AG04449 (cell line): ENCODE measurements around the gene JUND.

Source experiments
- CTCF ChIA-PET: fragments of 350-600 bp; formaldehyde crosslinking; extraction: SDS; loops from one replicate; lab custom pipeline; 2021; ENCODE audit warnings: antibody characterized with exemption; lab: Yijun Ruan, JAX
- POLR2A ChIA-PET: fragments of 400-600, 350-600 bp; formaldehyde crosslinking; extraction: SDS; loops from one replicate; lab custom pipeline; 2020; ENCODE audit warnings: antibody characterized with exemption, inconsistent platforms; lab: Yijun Ruan, JAX
- DNase-seq: peaks from one replicate; pipeline ENCODE4 v3.0.0-alpha.2; 2010; ENCODE audit warnings: low read depth, low spot score
- H3K4me3 ChIP-seq: 2 replicates; pipeline ENCODE4 v1.5.1; 2011; ENCODE audit warnings: low read depth, mild to moderate bottlenecking, control low read depth, low read length
- TF ChIP-seq, protein P1 (sequence below): IDR thresholded peaks from one replicate; pipeline ENCODE4 v1.5.1; 2011; ENCODE audit warnings: mild to moderate bottlenecking, moderate library complexity, low read length, control low read depth, inconsistent platforms; ENCODE audit not compliant: insufficient read depth; ENCODE audit errors: missing control alignments

JUND gene

DNA sequence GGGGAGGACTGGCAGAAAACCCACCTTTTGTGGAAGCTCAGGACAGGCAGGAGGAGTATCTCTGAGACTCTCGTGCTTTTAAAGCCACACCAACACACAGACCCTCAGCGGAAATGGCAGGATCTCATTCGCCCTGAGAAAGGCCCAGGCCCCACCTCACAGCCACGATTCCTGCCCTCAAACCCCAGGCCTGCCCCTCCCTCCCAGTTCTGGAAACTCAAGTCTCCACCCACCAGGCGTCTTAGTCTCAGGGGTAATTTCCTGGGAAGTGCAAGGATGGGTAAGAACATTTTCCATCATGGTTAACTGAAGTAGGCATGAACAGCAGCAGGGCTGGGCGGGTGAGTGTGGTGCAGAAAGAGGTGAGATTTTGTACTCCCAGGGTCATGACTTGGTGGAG lies 47.2 kb downstream of the JUND start:
- ChIA-PET CTCF (interaction anchor here (2.9 kb wide), 1 partner anchor 19 kb away, joined by 17 read pairs; no protein-coding TSS in a partner anchor), POLR2A (no interaction called here)
- DNase-seq = no peak
- TF ChIP-seq, protein P1, sequence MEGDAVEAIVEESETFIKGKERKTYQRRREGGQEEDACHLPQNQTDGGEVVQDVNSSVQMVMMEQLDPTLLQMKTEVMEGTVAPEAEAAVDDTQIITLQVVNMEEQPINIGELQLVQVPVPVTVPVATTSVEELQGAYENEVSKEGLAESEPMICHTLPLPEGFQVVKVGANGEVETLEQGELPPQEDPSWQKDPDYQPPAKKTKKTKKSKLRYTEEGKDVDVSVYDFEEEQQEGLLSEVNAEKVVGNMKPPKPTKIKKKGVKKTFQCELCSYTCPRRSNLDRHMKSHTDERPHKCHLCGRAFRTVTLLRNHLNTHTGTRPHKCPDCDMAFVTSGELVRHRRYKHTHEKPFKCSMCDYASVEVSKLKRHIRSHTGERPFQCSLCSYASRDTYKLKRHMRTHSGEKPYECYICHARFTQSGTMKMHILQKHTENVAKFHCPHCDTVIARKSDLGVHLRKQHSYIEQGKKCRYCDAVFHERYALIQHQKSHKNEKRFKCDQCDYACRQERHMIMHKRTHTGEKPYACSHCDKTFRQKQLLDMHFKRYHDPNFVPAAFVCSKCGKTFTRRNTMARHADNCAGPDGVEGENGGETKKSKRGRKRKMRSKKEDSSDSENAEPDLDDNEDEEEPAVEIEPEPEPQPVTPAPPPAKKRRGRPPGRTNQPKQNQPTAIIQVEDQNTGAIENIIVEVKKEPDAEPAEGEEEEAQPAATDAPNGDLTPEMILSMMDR = no peak
- no peak overlapping the region for H3K4me3 ChIP-seq

DNA sequence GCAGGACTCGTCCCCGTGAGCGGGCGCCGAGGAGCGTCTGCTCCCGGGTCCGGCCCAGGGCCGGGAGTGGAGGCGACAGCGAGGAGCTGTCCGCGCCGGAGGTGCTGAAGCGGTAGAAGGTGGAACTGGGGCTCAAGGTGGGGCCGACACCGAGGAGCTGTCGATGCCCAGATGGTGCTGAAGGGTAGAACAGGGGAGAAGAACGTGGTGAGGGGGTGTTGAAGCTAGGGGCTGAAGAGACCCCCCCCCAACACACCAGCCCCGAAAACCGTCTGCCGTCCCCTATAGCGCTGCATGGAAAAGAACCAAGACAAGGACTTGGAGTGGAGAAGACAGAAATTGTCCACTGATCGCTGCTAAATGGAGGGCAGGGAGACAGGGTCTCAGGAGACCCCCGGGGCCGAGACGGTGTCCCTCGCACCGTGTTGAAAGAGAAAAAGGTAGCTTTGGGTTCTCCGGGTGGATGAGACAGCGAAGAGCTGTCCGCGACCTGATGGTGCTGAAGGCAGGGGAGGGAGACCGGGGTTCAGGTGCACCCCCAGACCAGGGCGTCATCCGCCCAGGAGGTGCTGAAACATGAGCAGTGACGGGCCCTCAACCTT lies 48.1 kb downstream of the JUND start:
- CTCF ChIA-PET = interaction anchor here (0.8 to 2.9 kb wide), 8 partner anchors 9 to 120 kb away, joined by 3 to 17 read pairs (median 4); a partner anchor contains a TSS
- no peak overlapping the region for H3K4me3 ChIP-seq
- TF ChIP-seq, protein P1 = no peak
- POLR2A ChIA-PET = no interaction called here
- DNase-seq = no peak

DNA sequence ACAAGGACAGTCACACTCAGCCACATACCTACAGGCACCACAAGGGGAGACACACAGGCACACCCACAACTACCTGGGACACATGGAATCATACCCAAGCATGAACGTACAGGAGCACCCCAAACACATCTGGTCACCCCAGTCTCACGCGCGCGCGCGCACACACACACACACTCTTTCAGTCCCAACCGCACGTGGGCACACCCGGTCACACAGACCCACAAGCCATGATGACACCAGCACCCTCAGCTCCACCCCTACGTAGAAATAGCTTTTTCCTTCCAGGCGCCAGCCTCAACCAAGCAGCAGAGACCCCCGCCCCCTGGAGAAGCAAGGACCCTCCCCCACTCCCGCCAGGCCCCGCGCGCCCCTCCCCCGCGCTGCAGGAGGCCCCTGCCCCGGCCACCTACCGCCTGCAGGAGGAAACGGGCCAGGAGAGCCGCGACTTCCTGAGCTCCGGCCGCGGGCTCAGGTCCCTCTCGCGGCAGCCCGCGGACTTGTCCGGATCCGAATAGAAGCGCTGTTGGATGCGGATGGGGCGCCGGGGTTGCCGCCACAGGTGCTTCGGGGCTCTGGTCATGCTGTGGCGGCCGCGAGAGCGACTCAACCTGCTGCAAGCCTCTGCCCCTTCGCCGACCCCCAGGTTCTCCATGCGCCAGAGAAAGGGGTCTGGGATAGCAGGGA lies 48.7 kb downstream of the JUND start:
- POLR2A ChIA-PET = no interaction called here
- no peak for DNase-seq
- CTCF ChIA-PET = interaction anchor here (0.8 to 2.0 kb wide), 11 partner anchors 8 to 120 kb away, joined by 3 to 12 read pairs (median 3); a partner anchor contains a TSS
- no peak overlapping the region for H3K4me3 ChIP-seq
- TF ChIP-seq, protein P1 = no peak

DNA sequence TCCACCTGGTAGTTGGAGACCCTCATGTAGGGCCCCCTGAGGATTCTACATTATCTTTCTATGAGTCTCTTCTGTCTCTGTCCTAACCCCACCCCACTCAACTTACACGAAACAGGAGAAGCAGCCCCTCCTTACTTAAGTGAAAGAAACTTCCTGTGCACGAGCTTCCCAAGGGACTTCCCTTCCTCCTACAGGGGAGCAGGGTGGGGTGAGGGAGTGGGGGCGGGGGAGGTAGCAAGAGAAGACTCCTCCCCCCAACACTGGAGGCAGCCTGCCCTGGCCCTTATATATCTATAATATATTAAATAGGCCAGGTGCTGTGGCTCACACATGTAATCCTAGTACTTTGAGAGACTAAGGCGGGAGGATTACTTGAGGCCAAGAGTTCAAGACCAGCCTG lies 49.6 kb downstream of the JUND start:
- TF ChIP-seq, protein P1 = no peak
- H3K4me3 ChIP-seq = no peak overlapping the region
- CTCF ChIA-PET = interaction anchor here (0.9 to 2.0 kb wide), 7 partner anchors 8 to 63 kb away, joined by 3 to 12 read pairs (median 3); no protein-coding TSS in a partner anchor

DNA sequence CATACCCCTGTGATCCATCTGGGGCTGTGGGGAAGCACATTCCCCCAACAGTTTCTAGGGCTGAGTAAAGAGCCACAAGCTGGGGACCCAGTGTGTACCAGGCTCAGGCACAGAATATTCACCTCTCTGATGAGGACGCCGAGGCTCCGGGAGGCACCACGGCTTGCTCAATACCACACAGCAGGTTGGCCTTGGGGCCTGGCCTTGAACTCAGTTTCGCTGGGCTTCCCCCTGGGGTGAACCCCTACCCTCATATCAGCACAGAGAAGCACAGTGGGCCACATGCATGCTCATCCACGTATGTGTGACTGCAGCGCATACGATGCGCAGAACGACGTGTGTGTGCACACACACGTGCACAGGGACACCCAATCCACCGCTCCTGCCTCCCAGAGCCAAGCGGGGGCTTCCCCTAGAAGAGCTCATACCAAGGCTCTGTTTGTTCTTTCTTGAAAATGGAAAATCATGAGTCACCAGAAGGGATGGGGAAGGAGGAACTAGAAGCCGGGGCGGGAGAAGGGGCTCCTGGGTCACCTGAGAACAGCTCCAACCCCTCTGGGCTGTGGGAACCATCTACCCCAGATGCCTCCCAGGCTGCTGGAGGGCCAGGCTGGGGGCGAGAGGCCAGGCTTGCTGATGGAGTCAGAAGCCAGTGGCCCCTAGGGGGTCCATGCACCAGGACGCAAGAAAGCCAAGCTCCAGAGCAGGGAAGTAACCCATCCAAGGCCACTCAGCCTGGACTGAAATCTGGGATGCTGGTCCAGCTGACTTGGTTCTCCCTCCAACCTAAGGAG lies 50.3 kb downstream of the JUND start:
- no peak overlapping the region for H3K4me3 ChIP-seq
- ChIA-PET CTCF (interaction anchor here (1.0 to 1.9 kb wide), 7 partner anchors 9 to 63 kb away, joined by 3 to 12 read pairs (median 6); no protein-coding TSS in a partner anchor), POLR2A (no interaction called here)
- no peak for DNase-seq
- TF ChIP-seq, protein P1 = no peak

More for the DNA sequence above, 49.6 kb downstream of the JUND start:
- POLR2A ChIA-PET = no interaction called here
- DNase-seq = no peak
